ENCODE measurements around the gene PODN. TPM values are rescaled to one million over a fixed set of nuclear protein-coding genes. Genes with fewer than 3 reads are reported as not detected.

The PODN gene
- total RNA-seq, 1 experiment from 2014 or later: not detected

DNA sequence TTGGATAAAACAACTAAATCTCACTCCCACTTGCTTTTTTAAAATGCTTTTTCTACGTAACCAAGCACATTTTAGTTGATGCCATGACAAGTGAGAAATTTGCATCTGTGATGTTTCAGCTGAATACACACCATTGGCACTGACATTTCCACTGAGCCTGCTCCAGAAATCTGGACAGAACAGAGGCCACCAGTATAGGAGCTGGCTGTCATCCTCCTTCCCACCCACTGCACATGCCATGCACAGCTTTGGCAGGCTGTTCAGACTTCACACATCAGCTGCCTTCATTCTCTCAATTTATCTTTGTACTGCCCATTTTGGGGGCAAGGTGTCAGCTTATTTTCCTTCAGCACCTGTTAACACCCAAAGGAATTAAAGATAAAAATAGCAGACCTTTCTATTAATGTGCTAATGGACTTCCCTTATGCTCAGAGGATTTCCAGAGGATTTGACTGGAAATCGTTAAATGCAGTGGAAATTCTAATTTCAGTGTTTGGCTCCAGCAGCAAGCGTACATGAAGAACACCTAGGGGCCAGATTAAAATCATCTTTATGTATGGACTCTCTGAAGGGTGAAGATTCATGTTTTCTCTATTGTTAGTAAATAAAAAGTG, 12.9 kb upstream of the PODN start:
- in situ Hi-C loops (cut with HindIII; ENCODE audit: low sequenced_read_pairs): no loop called here
- peak; percentile 65 for DNase-seq (ENCODE audit: low spot score)

DNA sequence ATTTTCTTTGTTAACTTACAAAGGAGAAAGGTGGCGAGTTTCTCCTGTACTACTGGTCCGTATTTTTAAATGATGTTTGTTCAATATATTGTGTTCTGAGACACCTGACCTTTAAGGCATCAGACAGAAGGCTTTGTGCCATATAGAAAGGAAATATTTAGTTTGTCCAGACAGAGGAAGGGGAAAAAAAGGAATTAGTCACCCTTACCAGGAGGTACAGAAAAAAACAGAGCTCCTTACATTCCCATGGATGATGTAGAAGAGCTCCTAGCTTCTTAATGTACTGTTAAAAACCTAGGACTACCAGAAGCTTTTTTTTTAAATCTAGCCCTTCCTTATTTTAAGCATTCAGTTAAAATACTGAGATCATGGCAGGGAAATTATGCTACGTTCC, 12.4 kb upstream of the PODN start:
- DNase-seq (ENCODE audit: low spot score): no peak
- in situ Hi-C loops (cut with HindIII; ENCODE audit: low sequenced_read_pairs): no loop called here

DNA sequence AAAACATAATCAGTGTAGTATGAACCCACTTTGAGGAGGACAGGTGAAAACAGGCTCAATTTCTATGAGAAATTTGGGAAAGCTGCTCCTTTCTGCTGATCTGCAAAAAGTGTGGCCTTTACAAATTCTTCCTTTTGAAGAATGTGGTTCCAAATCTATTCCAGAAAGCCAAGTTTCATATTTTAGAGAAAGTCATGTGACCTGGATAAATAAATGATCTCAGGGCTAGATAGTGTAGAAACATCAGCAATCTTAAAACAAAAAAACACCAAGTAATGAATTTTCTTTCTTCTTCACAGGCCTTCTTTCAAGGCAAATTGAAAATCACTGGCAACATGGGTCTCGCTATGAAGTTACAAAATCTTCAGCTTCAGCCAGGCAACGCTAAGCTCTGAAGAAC, 11.7 kb upstream of the PODN start:
- no peak for DNase-seq (ENCODE audit: low spot score)
- in situ Hi-C loops (cut with HindIII; ENCODE audit: low sequenced_read_pairs): no loop called here

DNA sequence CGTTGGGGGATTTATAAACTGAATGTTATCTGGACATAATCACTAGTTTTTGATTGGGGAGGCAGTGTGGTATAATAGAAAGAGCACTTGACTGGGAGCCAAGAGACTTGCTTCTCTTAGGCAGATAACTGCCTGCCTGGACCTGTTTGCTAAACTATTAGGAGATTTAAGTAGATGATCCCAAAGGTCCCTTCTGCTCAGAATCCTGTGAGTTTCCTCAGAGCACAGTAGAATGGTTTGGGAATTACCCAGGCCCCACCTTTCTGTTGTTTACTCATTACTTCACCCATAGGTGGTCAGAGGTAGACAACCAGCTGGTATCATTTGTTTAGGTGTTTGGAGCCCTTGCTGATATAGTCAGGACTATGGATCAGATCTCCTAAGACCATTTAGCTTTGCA, 10.3 kb upstream of the PODN start:
- in situ Hi-C loops (cut with HindIII; ENCODE audit: low sequenced_read_pairs): no loop called here
- DNase-seq (ENCODE audit: low spot score): no peak

DNA sequence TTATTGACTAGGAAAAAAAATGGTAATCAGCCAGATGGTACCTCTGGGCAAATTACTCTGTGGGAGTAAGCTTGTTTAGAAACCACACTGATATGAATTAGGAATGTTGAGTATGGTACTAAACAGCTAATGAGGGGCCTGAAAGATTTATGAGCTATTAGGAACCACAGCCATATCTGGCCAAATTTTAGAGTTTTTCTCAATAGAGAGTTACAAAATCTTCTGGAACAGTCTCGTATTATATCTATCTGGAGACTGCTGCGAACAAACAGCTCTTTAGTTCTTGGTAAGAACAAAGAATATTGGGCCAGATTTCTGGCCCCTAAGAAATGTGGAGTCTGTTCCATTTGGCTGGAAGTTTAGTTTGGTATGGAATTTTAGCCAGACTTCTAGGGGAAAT, 4.9 kb upstream of the PODN start:
- in situ Hi-C loops (cut with HindIII; ENCODE audit: low sequenced_read_pairs): no loop called here
- DNase-seq (ENCODE audit: low spot score): no peak

DNA sequence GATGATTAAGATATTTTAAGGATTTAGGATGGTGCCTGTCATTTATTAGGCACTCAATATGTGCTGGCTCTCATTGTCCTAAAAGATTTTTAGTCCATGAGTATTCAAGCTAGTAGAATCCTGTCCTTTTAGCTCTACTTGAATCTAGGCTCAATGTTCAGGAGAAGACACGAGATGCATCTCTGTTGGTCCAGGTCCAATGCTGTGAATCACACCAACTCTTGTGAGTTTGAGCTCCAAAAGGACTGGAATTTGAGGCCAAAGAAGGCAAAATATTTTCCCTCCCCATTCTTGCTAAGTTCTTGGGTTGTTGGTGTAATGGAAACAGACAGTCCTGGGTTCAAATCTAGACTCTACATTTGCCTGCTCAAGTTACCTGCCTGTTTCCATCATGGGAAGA, 1.4 kb upstream of the PODN start:
- in situ Hi-C loops (cut with HindIII; ENCODE audit: low sequenced_read_pairs): no loop called here

DNA sequence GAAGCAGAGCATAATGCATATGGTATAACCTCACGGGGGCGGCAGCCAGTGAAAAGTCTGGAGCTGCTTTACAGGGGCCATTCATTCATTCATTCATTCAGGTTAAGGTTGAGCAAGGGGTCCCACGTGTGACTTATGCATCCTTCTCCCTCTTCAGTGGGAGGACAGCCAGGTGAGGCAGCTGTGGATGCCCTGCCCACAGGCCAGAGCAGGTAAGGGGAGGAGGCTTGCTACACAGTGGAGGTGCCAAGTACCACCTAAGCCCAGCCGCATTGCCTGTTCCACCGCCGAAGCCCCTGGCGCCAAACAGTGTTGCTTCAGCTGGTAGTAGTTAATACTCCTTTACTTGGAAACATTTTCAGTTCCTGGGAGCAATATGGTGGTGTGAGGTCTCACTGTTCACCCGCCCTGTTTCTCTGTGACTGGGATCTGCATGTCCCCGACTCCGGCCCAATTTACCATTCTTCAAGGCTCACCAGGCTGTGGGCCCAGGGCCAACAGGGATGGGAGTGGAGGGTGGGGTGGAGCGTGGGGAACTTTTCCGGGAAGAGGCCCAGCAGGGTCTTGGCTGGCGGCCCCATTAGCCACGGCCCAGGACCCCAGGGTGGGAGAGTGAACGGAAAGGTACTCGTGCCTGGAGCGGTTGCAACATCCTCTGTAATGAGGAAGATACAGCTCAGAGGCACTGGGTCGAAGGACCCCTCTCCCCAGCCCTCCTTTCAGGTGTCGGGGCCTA, 722 bp upstream of the PODN start:
- no peak for DNase-seq (ENCODE audit: low spot score)
- in situ Hi-C loops (cut with HindIII; ENCODE audit: low sequenced_read_pairs): no loop called here

More for the DNA sequence above, 1.4 kb upstream of the PODN start:
- DNase-seq (ENCODE audit: low spot score): no peak

DNA sequence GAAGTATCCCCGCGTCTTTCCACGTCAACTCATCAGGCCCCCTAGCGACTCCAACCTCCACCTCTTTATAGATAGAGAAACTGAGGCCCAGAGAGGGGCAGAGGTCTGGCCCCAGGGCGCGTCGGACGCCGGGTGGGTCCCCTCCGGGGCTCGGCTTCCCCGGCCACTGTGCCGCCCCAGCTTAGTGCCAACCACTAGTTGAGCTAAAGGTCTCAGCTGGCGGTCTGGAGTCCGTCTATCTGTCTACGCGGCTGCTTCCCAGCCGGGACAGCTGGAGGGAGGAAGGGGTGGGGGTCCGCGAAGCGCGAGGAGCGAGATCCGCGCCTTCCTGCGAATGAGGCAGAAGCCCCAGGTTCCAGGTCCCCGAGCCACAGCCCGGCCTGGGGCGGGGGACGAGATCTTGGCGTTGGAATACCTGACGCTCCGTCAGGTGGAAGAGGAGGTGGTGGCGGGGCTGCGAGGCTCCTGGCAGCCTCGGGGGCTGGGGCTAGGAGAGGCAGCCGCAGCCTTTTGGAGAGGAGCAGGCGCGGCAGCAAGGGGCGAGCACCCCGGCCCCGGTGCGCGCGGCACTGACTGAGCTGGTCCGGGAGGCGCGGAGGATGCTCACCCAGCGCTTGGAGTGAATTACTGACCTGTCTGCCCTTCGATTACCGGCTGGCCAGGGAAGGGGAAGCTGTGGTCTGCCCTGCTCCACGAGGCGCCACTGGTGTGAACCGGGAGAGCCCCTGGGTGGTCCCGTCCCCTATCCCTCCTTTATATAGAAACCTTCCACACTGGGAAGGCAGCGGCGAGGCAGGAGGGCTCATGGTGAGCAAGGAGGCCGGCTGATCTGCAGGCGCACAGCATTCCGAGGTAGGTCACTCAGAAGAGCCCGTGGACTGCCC, 937 bp downstream of the PODN start:
- no peak for DNase-seq (ENCODE audit: low spot score)
- in situ Hi-C loops (cut with HindIII; ENCODE audit: low sequenced_read_pairs): no loop called here

DNA sequence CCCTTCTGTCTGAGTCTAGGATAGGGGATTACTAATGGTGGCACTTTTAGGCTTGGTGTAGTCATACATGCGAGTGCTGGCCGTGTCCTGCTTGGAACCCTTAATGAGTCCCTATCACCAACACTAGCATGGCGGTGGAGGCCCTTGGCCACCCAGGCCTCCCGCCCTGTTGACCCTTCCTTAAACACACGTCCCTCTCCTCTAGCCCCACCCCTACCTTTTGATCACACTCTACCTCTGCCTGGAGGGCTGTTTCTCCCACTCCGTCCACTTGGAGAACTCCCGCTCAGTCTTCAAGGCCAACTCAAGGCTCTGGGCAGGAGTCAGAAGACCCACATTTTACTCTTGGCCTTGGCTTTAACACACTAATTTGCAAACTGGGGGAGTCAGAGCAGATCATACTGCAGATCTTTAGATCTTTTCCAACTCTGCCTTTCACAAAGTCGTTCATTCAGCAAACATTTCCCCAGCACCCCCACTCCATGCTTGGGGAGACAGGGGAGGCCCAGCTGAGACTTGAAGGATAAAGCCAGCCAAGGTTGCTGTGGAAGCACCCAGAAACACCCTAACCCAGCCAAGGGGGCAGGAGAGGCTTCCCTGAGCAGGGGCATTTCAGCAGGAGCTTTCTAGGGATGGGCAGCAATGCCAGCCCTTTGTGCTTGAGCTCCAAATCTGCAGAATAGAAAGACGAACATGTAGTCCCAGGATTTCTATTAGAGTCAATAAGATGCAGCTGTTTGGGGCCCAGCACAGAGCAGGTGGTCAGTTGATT, 1.9 kb downstream of the PODN start:
- in situ Hi-C loops (cut with HindIII; ENCODE audit: low sequenced_read_pairs): no loop called here
- DNase-seq (ENCODE audit: low spot score): no peak

DNA sequence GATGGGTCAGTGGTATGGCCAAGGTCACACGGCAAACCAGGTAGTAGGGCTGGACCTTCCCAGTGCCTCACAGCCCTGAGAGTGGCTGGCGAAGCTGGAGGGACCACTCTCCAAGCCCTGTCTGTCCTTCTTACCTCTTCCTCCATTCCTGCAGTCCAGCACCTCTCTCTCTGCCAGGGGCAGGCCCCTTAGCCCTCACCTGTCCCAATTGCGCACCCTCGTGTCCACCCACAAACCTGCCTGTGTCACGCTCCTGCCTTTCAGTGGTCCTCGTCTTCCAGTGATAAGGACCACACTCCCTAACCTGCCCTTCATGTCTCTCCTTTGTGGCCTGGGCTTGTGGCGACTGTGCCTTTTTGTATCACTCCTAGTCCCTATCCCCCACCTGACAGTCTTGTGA, 3.4 kb downstream of the PODN start:
- no peak for DNase-seq (ENCODE audit: low spot score)
- in situ Hi-C loops (cut with HindIII; ENCODE audit: low sequenced_read_pairs): no loop called here

DNA sequence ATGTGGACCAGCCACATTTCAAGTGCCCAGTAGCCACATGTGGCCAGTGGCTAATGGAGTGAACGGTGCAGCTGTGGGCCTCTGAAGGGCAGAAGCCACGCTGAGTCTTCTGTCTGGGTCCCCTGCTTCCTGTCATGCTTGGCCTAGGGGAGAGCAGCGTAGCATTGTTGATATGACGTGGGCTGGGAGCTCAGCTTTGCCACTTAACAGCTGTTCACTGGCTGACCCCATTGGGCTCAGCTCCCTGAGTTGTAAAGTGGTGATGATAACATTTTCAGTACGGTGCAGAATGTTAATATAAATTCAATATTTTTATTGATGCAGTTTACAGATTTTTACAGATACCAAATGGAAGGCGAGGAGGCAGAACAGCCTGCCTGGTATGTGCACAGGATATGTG, 4.5 kb downstream of the PODN start:
- in situ Hi-C loops (cut with HindIII; ENCODE audit: low sequenced_read_pairs): no loop called here
- DNase-seq (ENCODE audit: low spot score): no peak

DNA sequence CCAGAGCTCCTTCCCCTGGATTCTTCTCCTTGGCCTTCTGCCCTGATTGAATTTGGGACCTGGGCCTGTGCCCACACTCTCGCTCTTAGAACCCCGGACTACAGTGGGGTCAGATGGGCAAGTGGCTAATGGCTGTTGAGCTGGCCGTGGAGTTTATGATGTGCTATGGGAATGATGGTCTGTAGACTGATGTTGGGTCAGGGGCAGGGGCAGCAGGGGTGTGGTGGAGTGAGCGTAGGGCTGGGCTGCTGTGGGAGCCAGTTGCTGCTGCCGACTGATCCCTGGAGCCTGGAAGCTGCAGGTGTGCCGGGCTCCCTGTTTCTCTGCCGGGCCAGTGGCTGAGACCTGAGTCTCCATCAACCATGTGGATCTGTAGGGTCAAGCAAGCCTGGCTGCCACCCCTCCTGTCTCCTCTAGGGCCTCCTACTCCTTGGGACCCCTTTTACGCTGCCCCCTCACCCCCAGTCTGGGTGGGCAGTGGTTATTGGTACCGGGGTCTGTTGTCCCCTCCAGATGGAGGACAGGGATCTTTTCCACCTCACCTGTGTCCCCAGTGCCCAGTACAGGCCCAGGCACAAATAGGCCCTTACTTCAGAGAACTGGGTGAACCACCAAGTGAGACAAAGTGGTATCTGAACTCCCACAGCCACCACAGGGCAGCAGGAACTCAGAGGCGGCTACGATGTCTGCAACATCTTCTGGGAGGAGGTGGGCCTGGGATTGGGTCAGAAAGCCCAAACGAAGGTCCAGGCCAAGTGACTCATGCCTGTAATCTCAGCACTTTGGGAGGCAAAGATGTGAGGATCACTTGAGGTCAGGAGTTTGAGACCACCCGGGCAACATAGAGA, 5.1 kb downstream of the PODN start:
- in situ Hi-C loops (cut with HindIII; ENCODE audit: low sequenced_read_pairs): no loop called here
- DNase-seq (ENCODE audit: low spot score): no peak

DNA sequence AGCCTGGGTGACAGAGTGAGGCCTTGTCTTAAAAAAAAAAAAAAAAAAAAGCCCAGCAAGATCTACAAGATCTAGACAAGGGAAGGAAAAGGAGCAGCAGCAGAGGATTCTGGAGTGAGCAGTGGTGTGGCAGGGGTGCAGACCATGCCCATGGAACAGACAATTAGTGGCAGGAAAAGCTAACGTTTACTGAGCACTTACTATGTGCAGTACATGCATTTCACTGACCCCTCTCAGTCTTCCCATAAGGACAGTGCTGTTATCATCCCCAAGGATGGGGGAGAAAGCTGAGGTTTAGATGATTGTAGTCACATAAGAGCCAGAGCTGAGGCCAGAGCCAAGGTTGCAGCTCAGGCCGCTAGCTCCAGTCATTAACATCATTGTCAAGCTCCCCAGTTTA, 5.9 kb downstream of the PODN start:
- no peak for DNase-seq (ENCODE audit: low spot score)
- in situ Hi-C loops (cut with HindIII; ENCODE audit: low sequenced_read_pairs): no loop called here

DNA sequence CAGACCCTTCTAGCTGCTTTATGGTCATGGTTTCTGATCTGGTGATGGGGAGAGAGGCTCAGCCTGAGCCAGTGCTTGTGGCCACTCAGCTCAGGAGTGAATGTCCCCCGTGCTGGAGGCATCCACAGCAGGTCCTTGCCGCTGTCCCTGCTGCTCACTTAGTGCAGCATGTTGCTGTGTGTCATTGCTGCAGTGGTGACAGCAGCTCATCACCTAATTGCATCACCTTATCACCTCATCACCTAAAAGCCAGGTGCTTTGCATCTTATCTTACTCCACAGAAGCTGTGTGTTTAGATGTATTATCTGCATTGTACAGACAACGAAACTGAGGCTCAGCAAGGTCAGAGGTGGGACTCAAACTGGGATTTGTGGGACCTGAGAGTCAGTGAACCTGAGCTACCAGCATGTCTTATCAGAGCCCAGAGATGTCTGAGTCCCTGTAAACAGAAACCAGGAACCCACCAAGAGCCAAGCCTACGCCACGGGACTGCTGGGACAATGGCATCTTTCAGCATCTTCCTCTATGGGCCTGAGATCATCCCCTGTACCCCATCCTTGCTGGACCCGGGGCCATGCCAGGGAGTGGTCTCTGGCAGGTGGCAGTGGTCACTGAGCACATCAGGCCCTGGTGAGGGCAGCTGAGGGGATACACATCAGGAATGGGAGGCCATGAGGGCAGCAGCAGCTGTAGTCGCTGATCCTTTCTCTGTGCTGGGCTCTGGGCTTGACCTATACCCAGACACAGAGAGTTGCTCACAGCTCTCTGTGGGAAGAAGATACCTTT, 6.5 kb downstream of the PODN start:
- in situ Hi-C loops (cut with HindIII; ENCODE audit: low sequenced_read_pairs): no loop called here
- no peak for DNase-seq (ENCODE audit: low spot score)

DNA sequence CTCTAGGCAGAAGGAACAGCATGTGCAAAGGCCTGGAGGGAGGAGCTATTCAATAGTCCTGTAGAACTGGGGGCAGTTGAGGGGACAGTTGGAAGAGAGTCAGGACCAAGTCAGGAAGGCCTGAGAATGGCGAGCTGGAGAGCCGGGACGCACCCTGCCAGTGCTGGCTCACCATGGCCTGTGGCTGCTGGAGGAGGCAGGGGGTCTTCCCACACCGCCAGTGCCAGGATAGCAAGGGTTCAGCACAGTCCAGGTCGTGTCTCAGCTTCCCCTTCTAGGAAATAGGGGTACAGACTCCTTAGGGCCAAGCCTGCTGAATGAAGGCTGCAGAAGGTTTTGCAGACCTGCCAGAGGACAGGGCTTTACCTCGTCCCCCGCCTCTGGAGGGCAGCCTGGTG, 7.3 kb downstream of the PODN start:
- no peak for DNase-seq (ENCODE audit: low spot score)
- in situ Hi-C loops (cut with HindIII; ENCODE audit: low sequenced_read_pairs): no loop called here

DNA sequence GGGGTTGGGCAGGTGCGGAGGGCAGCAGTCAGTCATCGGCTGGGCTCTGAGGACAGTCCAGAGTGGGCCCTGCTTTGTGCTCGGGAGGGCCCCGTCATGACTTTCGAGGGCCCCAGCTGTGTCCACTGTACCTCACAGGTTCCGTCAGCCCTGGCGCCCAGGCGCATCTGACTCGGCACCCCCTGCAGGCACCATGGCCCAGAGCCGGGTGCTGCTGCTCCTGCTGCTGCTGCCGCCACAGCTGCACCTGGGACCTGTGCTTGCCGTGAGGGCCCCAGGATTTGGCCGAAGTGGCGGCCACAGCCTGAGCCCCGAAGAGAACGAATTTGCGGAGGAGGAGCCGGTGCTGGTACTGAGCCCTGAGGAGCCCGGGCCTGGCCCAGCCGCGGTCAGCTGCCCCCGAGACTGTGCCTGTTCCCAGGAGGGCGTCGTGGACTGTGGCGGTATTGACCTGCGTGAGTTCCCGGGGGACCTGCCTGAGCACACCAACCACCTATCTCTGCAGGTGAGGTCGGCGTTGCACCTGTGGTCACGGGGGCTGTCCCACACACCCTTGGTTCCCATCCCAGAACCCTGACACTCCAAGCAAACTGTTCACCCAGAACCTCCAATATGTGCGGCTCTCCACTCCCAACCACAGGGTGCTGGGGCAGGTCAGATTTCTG, 7.8 kb downstream of the PODN start:
- DNase-seq (ENCODE audit: low spot score): no peak
- in situ Hi-C loops (cut with HindIII; ENCODE audit: low sequenced_read_pairs): no loop called here

DNA sequence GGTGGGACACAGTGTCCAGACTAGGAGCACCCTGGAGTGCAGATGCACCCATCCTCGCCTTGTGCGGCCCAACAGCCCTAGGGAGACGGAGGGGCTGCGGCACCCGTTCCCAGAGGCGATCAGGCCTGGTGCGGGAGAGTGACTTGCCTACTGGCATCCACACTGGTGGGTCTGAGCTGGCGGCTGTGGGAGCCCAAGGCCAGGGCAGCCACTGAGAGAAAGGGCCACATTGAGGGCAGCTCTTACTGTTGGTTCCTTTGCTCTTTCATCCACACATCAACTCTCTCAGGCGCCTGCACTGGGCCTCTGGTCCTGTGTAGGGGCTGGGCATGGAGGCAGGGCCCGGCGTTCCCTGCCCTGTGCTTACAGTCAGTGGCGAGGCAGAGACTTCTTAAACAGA, 8.6 kb downstream of the PODN start:
- in situ Hi-C loops (cut with HindIII; ENCODE audit: low sequenced_read_pairs): no loop called here
- DNase-seq (ENCODE audit: low spot score): no peak

Data from G401 (cell line).